Left lung (tissue), 10 donors: Measurements from ENCODE around the gene WDPCP. TPM values are rescaled to one million over a fixed set of nuclear protein-coding genes. Genes with fewer than 3 reads are reported as not detected.

Experiments
- ATAC-seq: fragments of 200-7000 bp; cut with Tn5 transposase; one replicate; pipeline ENCODE4 v1.9.1; 2020; ENCODE audit warnings: moderate library complexity
- DNase-seq, 4 donors: peaks; one replicate each; pipeline ENCODE4 v3.0.0-alpha.2; 2013 to 2020
- H3K27ac ChIP-seq, 2 donors: fragments of 200-600 bp; sonication (generic) in 1 of 2; one replicate each; pipeline versions ENCODE4 v1.5.0 to v1.8.0; 2020 to 2021
- H3K27me3 ChIP-seq, 2 donors: fragments of 200-600 bp; sonication (generic) in 1 of 2; one replicate each; pipeline versions ENCODE4 v1.5.0 to v1.8.0; 2020 to 2021
- H3K36me3 ChIP-seq, 2 donors: fragments of 200-600 bp; sonication (generic) in 1 of 2; one replicate each; pipeline versions ENCODE4 v1.5.0 to v1.8.0; 2020 to 2021
- H3K4me1 ChIP-seq, 2 donors: fragments of 200-600 bp; one replicate each; pipeline ENCODE4 v1.8.0; 2021
- H3K4me3 ChIP-seq, 2 donors: fragments of 200-600 bp; sonication (generic) in 1 of 2; one replicate each; pipeline versions ENCODE4 v1.5.0 to v1.8.0; 2020 to 2021; ENCODE audit warnings: mild to moderate bottlenecking in 1 of 2
- H3K9me3 ChIP-seq, 2 donors: fragments of 200-600 bp; sonication (generic) in 1 of 2; one replicate each; pipeline versions ENCODE4 v1.5.0 to v1.8.0; 2020 to 2021
- intact Hi-C, 2 donors: fragments of 100-400 bp; cut with DNase I; formaldehyde crosslinking; loops; one replicate each; pipeline versions ENCODE4 v1.11.2 to v1.14.2; 2022
- polyA plus RNA-seq, 6 donors: library from polyadenylated mRNA; unstranded; fragments of 120-200 nt; gene quantifications; one replicate each; pipeline ENCODE4 v1.2.1, GENCODE V29; 2013; ENCODE audit not compliant: insufficient read length in 6 of 6
- total RNA-seq, 2 donors: library from RNA; stranded (reverse); fragmentation: NEBNext Ultra II Directional; extraction: Animal tissue kit (Norgen Biotek cat#: 25700); gene quantifications; one replicate each; pipeline ENCODE4 v1.2.1, GENCODE V29; 2021
- TF ChIP-seq, protein P1 (sequence below), 2 donors: fragments of 200-600 bp; sonication (generic) in 1 of 2; IDR thresholded peaks; one replicate each; pipeline versions ENCODE4 v1.5.0 to v1.8.0; 2021; ENCODE audit warnings: antibody characterized with exemption in 2 of 2
- donor health status: DM: no; HTN: yes; CAD: no.
- donor health status: DM: no; HTN: no; CAD: no.

The WDPCP gene
- total and polyA plus RNA-seq, 8 donors, result 9.0 to 17.5 (median 14.4) TPM

DNA sequence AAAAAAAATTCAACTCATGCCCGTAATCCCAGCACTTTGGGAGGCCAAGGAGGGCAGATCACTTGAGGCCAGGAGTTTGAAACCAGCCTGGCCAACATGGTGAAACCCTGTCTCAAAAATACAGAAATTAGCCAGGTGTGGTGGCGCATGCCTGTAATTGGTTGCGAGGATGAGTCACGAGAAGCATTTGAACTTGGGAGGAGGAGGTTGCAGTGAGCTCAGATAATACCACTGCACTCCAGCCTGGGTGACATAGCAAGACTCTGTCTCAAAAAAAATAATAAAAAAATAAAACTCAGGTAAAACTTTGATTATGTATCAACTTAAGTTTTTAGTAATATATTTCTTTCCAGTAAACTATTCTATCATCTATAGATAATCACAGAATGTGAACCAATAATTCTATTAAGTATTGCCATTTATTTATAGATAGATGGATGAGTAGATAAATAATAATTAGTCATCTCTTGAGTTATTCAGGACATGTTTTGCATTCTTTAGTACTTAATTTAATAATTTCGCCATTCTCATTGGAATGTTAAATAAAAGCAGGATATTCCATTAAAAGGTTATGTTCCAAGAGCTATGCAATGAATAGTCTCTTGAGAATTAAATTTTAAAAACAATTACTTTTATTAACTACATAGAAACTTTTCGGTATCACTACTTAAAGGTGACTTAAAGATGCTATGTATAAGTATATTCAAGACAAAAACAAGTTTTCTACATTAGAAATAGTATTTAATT lies 48.7 kb downstream of the WDPCP start:
- DNase-seq, result no peak
- H3K9me3 ChIP-seq, result peaks cover 0 to 8% of the 10 kb centered on the region in 2 donors
- H3K27ac ChIP-seq, result no peak overlapping the region
- ATAC-seq, result no peak
- intact Hi-C loops, result no loop called here
- TF ChIP-seq, protein P1, sequence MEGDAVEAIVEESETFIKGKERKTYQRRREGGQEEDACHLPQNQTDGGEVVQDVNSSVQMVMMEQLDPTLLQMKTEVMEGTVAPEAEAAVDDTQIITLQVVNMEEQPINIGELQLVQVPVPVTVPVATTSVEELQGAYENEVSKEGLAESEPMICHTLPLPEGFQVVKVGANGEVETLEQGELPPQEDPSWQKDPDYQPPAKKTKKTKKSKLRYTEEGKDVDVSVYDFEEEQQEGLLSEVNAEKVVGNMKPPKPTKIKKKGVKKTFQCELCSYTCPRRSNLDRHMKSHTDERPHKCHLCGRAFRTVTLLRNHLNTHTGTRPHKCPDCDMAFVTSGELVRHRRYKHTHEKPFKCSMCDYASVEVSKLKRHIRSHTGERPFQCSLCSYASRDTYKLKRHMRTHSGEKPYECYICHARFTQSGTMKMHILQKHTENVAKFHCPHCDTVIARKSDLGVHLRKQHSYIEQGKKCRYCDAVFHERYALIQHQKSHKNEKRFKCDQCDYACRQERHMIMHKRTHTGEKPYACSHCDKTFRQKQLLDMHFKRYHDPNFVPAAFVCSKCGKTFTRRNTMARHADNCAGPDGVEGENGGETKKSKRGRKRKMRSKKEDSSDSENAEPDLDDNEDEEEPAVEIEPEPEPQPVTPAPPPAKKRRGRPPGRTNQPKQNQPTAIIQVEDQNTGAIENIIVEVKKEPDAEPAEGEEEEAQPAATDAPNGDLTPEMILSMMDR (IDR thresholded peaks at IDR 0.05), result no peak
- no peaks in the 10 kb centered on the region for H3K27me3 ChIP-seq
- no peak overlapping the region for H3K4me3 ChIP-seq
- H3K4me1 ChIP-seq, result no peaks in the 10 kb centered on the region
- H3K36me3 ChIP-seq, result no peaks in the 10 kb centered on the region

DNA sequence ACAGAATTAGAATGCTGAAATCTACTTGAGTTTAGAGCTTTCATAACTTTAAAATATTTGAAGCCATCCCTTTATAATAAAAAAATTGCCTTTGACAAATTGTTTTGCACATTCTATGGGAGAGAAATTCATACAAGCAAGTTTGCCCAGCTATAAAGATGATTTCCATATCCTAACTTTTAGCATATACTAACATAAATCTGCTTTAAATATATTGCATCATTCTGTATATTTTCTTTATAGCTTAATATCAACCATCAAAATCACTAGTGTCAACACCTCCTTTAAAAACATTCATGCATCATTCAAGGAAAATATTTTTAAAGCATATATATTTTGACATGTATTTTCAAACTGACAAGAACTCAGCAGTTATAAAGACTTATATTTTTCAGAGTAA lies 49.9 kb downstream of the WDPCP start:
- H3K36me3 ChIP-seq, result no peaks in the 10 kb centered on the region
- H3K27me3 ChIP-seq, result no peaks in the 10 kb centered on the region
- DNase-seq (no peak), ATAC-seq (no peak)
- H3K27ac ChIP-seq, result no peak overlapping the region
- H3K9me3 ChIP-seq, result peaks cover 0 to 8% of the 10 kb centered on the region in 2 donors
- H3K4me3 ChIP-seq, result no peak overlapping the region
- H3K4me1 ChIP-seq, result no peaks in the 10 kb centered on the region
- TF ChIP-seq, protein P1 (IDR thresholded peaks at IDR 0.05), result no peak
- intact Hi-C loops, result no loop called here

DNA sequence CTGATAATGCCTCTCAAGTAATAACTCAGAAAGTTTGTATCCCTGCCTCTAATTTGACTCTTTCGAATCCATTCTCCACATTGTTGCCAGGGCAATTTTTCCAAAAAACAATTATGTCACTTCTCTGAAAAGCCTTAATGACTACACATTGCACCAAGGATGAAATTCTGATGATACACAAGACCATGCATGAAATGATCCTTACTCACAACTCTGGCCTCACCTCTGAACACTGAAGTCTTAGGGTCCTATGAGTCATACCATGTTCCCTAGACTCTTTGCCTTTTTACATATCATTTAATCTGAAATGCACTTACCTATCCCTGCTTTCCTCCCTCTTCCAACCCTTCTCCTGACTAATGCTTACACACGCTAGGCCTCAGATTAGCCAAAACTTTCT lies 51.0 kb downstream of the WDPCP start:
- intact Hi-C loops, result no loop called here
- no peak overlapping the region for H3K27ac ChIP-seq
- no peaks in the 10 kb centered on the region for H3K36me3 ChIP-seq
- TF ChIP-seq, protein P1 (IDR thresholded peaks at IDR 0.05), result no peak
- H3K9me3 ChIP-seq, result peaks cover 0 to 14% of the 10 kb centered on the region in 2 donors
- no peaks in the 10 kb centered on the region for H3K4me1 ChIP-seq
- no peak for DNase-seq
- no peak for ATAC-seq
- no peaks in the 10 kb centered on the region for H3K27me3 ChIP-seq
- H3K4me3 ChIP-seq, result no peak overlapping the region

DNA sequence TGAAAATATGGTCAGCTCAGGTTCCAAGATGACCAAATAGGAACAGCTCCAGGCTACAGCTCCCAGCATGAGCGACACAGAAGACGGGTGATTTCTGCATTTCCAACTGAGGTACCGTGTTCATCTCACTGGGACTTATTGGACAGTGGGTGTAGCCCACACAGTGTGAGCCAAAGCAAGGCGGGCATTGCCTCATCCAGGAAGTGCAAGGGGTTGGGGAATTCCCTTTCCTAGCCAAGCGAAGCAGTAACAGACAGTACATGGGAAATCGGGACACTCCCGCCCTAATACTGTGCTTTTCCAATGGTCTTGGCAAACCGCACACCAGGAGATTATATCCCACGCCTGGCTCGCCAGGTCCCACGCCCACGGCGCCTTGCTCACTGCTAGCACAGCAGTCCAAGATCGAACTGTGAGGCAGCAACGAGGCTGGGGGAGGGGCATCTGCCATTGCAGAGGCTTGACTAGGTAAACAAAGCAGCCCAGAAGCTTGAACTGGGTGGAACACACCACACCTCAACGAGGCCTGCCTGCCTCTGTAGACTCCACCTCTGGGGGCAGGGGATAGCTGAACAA lies 57.5 kb downstream of the WDPCP start:
- Histone ChIP-seq H3K4me3 (no peak overlapping the region), H3K27me3 (no peaks in the 10 kb centered on the region), H3K36me3 (no peaks in the 10 kb centered on the region), H3K27ac (no peak overlapping the region), H3K9me3 (peaks cover 0 to 30% of the 10 kb centered on the region in 2 donors), H3K4me1 (no peaks in the 10 kb centered on the region)
- no peak for ATAC-seq
- peak in 1 of 4 donors; percentile 53 for DNase-seq
- intact Hi-C loops, result no loop called here
- TF ChIP-seq, protein P1 (IDR thresholded peaks at IDR 0.05), result no peak

DNA sequence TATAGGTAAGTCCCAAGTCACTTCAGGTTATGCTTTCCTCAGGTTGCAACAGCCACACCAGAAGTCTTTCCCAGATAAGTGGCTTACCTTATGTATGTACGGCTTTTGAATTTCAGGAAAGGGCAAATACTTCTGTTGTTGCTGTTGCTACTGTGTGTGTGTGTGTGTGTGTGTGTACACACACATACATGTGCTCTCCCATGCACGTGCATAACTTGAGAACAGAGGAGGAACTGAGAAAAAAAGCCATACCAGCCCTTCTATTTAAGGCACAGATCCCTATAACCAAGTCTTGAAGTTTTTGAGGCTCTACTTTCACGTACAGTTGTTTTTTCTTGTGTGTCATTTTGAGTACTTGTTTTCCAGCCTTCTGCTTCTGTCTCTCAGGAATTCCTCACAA lies 62.4 kb downstream of the WDPCP start:
- Histone ChIP-seq H3K36me3 (no peaks in the 10 kb centered on the region), H3K9me3 (peaks cover 0 to 34% of the 10 kb centered on the region in 2 donors), H3K27ac (no peak overlapping the region), H3K4me1 (no peaks in the 10 kb centered on the region), H3K27me3 (no peaks in the 10 kb centered on the region), H3K4me3 (no peak overlapping the region)
- DNase-seq (no peak), ATAC-seq (no peak)
- intact Hi-C loops, result no loop called here
- TF ChIP-seq, protein P1 (IDR thresholded peaks at IDR 0.05), result no peak
